Epithelial cell of esophagus (primary cell): Measurements from ENCODE around the gene COG5.
"Not testable (repeated sequence)": the region's sequence is repeated elsewhere in the genome, so short reads cannot be mapped to it uniquely, and the experiment has no call there.

ENCODE experiments used
- DNase-seq: peaks from one replicate; pipeline ENCODE4 v3.0.0; 2010; ENCODE audit warnings: low read depth
- H3K4me3 ChIP-seq: 2 replicates; pipeline ENCODE4 v1.5.1; 2011; ENCODE audit warnings: mild to moderate bottlenecking, low read length, control low read depth
- TF ChIP-seq, protein P1 (sequence below): IDR thresholded peaks from 2 replicates; pipeline ENCODE4 v1.5.1; 2011; ENCODE audit warnings: low read depth, mild to moderate bottlenecking, low read length, control low read depth, inconsistent platforms; ENCODE audit not compliant: insufficient read depth; ENCODE audit errors: missing control alignments

COG5 gene

DNA sequence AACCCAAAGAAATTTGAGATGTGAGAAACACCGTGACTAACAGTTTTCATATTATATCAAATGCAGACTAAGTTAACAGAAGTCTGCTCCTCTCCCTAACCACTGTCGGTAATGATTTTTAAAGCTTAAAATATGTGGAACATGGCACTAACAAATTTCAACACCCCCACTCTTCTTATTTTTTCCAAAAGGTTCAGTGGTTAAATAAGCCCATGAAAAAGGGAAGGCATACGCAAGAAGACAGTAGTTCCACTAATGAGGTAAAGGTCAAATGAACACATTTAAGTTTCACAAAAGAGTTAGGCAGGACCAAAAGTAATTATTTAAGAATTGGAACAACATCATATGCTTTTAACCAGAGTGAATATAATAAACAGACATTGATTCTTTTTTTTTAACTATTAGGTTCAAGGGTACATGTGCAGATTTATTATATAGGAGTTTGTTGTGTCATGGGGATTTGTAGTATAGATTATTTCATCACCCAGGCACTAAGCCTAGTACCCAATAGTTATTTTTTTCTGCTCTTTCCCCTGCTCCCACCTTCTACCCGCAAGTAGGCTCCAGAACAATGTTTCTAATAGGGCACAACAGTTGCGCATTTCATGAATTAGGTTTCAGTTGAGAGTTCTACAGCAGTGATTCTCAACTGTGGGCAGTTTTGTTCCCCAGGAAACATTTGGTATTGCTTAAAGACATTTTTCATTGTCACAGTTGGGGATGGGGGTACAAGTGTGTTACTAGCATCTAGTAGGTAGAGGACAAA lies 315.0 kb downstream of the COG5 start:
- no peak for DNase-seq

GRCh38 chr7:107246836-107247235 lies 316.9 kb downstream of the COG5 start:
- H3K4me3 ChIP-seq, DNase-seq: not testable (repeated sequence)

More for the DNA sequence above, 315.0 kb downstream of the COG5 start:
- no peak overlapping the region for H3K4me3 ChIP-seq
- TF ChIP-seq, protein P1, sequence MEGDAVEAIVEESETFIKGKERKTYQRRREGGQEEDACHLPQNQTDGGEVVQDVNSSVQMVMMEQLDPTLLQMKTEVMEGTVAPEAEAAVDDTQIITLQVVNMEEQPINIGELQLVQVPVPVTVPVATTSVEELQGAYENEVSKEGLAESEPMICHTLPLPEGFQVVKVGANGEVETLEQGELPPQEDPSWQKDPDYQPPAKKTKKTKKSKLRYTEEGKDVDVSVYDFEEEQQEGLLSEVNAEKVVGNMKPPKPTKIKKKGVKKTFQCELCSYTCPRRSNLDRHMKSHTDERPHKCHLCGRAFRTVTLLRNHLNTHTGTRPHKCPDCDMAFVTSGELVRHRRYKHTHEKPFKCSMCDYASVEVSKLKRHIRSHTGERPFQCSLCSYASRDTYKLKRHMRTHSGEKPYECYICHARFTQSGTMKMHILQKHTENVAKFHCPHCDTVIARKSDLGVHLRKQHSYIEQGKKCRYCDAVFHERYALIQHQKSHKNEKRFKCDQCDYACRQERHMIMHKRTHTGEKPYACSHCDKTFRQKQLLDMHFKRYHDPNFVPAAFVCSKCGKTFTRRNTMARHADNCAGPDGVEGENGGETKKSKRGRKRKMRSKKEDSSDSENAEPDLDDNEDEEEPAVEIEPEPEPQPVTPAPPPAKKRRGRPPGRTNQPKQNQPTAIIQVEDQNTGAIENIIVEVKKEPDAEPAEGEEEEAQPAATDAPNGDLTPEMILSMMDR, result no peak

- H3K4me3 ChIP-seq, result no peak overlapping the region
- TF ChIP-seq, protein P1, result no peak
- DNase-seq, result no peak
Measured at GRCh38 chr7:107244613-107245012, 319.1 kb downstream of the COG5 start.

DNA sequence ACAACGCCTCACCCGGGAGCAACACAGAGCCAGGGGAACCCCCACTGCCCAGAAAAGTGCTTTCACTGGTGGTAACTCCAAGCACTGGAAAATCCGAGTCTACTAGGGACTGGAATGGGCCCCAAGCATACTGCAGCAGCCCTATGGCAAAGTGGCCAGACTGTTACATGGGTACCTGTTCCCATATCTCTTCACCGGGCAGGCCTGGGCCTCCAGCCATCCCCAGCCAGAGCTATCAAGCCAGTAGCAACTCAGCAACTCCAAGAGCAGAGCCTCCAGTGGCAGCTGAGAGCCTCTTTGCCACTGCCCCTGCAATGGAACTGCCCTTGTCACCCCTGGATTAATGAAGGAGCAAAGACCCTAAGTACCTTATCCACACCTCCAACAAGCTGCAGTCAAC lies 321.5 kb downstream of the COG5 start:
- TF ChIP-seq, protein P1, result no peak
- no peak overlapping the region for H3K4me3 ChIP-seq
- DNase-seq, result no peak

GRCh38 chr7:107237451-107237850 lies 326.3 kb downstream of the COG5 start:
- TF ChIP-seq, protein P1, result no peak
- no peak for DNase-seq
- no peak overlapping the region for H3K4me3 ChIP-seq

DNA sequence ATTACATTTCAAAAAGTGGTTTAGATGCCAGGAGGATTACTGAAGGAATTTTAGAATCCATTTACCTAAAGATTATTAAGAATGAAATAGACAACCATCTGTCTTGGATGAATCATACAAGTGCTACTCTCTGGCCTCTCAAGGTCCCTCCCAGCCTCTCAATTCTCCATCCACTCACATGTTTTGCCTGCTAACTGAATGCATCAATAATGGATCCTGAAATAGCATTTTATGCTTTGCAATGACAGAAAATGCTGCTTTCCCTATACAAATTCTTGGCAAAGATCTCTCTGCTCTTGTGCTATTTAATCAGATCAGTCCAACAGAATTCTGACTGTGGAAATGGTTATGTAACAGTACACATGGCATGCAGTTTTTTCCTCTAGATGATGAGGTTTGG lies 326.9 kb downstream of the COG5 start:
- H3K4me3 ChIP-seq, result no peak overlapping the region
- TF ChIP-seq, protein P1, result no peak
- no peak for DNase-seq

DNA sequence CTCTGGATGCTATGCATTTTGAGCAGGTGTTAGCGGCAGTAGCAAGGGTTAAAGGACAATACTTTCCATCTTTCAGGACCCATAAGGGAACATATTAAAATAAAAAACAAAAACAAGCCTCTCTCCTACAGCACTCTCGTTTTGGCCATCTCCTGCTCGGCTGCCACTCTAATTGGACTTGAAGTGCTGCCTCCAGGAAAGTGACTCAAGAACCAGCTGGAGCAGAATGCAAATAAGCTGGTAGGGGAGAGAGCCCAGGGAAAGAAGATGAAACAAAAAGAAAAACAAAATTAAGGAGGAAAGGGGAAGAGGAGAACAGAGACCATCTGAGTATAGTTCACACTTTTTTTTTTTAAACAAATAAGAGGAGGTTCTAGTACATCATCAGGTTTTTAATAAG lies 329.3 kb downstream of the COG5 start:
- TF ChIP-seq, protein P1, result no peak
- no peak overlapping the region for H3K4me3 ChIP-seq
- peak; percentile 58 for DNase-seq
